Fibroblast of upper back skin (primary cell): Measurements from ENCODE around the gene MICALL2.

ENCODE experiments used
- DNase-seq: peaks from one replicate; pipeline ENCODE4 v3.0.0-alpha.2; 2013

Gene MICALL2

GRCh38 chr7:1466524-1467271 lies 7.4 kb upstream of the MICALL2 start:
- peak; percentile 33 for DNase-seq

- DNase-seq, result no peak
These were observed 5.4 kb upstream of the MICALL2 start for GRCh38 chr7:1464694-1465093.

DNA sequence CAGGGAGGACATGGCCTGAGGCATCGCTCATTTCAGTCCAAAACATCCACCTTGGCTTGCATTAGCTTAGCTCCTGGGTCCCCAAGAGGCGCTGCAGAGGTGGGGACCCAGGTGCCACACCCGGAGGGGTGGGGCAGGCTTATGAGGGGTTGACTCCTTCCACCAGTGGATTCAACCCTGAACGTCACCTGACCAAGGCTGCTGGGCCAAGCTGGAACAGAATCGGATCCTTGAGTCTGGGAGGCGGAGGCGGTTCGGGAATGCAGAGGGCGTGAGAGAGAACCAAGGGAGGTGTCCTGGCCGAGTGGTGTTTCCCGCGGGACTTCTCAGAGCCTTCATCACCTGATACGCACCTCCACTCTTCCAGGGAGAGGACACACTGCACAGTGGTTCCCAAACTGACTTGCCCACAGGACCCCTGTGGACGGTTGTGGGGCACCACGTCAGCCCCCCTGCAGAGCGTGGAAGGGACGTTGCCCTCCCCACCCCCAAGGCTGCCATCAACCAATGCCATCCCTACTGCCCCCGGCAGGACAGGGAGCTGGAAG lies 4.5 kb upstream of the MICALL2 start:
- no peak for DNase-seq

- DNase-seq, result no peak
These were observed 2.5 kb upstream of the MICALL2 start for GRCh38 chr7:1461646-1462375.

GRCh38 chr7:1460821-1461645 lies 1.8 kb upstream of the MICALL2 start:
- DNase-seq, result peak; percentile 11

GRCh38 chr7:1459920-1460820 lies 900 bp upstream of the MICALL2 start:
- peak; percentile 14 for DNase-seq

DNA sequence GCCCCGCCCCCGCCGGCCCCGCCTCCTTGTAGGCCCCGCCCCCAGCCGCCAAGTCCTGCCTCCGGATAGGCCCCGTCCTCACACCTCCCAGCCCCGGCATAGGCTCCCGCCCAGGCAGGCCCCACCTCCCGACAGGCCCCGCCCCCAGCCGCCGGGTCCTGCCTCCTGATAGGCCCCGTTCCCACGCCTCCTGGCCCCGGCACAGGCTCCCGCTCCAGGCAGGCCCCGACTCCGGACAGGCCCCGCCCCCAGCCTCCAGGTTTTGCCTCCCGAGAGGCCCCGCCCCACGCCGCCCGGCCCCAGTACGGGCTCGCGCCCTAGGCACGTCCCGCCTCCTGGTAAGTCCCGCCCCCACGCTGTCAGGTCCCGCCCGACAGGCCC lies 232 bp upstream of the MICALL2 start:
- peak; percentile 99 for DNase-seq

DNA sequence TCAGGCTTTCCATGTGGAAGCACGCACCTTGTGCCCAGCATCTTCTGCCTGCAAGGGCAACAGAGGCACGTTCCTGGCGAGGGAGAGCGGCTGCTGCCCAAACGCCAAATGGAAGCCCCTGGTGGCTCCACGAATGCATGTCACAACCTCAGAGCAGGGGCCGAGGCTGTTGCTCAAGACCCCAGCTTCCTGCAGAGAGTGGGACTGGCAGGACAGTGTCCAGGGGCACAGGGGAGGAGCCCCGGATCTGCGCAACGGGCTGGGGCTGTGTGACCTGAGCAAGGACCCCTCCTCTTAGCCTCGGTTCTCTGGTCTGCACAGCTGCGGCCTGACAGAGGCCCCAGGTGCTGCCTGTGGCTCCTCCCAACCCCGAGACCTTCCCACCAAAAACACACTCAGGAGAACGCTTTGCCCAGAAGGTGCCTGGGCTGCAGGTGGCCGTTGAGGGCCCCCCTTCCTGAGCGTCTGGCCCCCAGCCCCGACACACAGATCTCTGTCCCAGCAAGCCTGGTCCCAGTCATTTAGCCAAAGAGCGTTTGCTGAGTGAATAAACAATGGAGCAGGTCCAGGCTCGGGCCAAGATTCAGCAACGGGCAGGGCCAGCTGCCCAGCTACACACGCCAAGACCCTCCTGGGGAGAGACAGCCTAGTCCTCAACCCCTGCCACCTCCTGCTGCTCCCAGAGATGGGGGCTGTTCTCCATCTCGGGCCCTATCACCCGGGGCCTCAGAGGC lies 1.2 kb downstream of the MICALL2 start:
- no peak for DNase-seq

- DNase-seq, result no peak
These were observed 2.0 kb downstream of the MICALL2 start for GRCh38 chr7:1457059-1457948.

DNA sequence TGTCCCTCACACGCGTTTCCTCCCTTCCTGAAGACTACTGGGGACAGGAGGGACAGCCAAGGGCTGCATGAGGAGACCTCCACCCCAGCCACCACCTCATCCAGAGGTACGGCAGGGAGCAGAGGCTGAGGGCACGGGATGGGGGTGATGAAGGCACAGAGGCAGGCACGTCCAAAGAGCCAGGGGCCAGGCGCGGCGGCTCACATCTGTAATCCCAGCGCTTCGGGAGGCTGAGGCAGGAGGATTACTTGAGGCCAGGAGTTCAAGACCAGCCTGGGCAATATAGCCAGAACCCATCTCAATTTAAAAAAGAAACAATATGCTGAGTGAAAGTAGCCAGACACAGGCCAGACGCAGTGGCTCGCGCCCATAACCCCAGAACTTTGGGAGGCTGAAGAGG lies 3.3 kb downstream of the MICALL2 start:
- no peak for DNase-seq

DNA sequence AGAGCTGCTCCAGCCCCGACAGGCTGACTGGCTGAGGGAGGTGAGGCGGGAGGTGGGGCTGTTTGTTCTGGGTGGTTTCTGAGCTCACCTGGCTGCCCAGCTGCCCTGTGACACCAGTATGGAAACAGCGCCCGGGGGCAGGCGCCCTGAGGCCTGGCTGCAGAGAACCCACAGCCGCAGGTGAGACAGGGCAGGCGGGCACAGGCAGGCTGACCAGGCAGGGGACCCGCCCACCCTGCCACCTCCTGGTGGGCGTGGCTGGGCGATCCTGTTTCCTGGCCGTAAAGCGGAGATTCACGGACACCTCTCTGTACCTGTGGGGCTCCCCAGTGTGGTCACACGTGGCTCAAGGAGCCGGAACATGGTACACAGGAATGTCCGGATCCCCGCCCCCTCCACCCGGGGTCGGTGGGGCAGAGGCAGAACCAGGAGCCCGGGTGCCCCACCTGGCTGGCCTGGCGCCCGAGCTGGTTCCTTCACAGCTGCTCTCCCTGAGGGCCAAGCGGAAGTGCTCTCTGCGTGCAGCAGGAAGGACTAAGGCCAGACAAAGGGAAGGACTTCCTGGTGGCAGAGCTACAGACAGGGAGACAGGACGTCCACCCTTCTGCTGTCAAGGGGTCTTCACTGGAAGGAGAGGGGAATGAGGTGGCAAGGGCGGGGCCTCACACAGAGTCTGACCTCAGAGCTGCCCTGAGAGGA lies 3.9 kb downstream of the MICALL2 start:
- no peak for DNase-seq

- DNase-seq, result no peak
These were observed 4.7 kb downstream of the MICALL2 start for GRCh38 chr7:1454542-1454941.

- DNase-seq, result no peak
These were observed 7.1 kb downstream of the MICALL2 start for GRCh38 chr7:1452205-1452604.

GRCh38 chr7:1450987-1451386 lies 8.3 kb downstream of the MICALL2 start:
- no peak for DNase-seq

DNA sequence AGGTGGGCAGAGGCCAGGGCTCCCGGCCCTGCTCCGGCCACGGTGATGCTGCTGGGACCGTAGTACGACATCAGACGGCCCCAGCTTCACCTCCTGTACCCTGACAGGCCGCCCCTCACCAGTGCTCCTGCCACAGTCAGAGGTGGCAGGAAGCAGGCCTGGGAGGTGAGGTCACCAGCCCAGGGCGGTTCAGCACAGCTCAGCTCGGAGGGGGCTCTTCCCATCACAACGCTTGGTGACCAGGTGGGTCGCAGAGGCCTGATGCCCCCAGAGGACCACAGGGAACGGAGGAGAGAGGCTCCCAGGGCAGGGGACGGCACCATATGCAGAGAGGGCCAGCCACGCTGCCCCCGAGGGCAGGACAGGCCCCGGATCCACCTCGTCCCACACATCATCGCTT lies 8.8 kb downstream of the MICALL2 start:
- no peak for DNase-seq

DNA sequence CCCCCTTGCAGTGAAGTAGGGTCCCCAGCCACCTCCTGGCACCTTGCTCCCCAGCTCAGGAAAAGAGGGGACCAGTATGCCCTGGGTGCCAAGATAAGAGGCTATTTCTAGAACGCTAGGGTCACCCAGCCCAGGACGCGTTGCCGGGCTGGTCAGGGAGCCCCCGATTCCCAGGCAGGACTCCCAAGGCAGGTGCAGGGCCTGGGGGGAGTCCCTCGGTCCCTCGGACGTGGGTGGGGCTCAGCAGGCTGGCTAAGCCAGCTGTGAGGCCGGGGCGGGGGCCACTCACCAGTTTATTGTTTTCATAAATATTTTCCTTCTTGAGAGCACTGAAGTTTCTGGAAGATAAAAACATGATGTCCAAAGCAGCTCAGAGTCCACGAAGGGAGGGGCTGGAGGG lies 9.3 kb downstream of the MICALL2 start:
- DNase-seq, result no peak

GRCh38 chr7:1449501-1449900 lies 9.8 kb downstream of the MICALL2 start:
- DNase-seq, result no peak

DNA sequence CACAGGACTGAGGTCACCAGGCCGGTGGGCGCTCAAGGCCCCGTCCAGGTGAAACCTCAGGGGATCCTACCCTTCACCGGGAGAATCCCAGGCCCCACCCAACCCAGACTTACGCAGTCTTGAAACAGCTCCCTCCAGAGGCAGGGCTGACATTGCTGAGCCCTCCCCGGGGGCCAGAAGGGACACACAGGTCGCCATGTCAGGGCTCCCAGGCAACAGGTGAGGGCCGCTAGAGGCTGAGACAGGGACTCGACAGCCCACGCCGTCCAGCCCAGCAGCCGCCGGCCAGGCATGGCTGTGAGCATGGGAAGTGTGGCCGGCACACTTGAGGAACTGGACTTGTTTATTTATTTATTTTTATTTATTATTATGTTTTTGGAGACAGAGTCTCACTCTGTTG lies 10.3 kb downstream of the MICALL2 start:
- DNase-seq, result no peak

GRCh38 chr7:1447551-1448244 lies 11.6 kb downstream of the MICALL2 start:
- no peak for DNase-seq
